HG03097 (cell line): ENCODE measurements around the gene CXCL13.
"Not testable (repeated sequence)": the region's sequence is repeated elsewhere in the genome, so short reads cannot be mapped to it uniquely, and the experiment has no call there.

Experiments used
- ATAC-seq: cut with Tn5 transposase; IDR thresholded peaks from one replicate; pipeline ENCODE4 v1.9.1; 2021; ENCODE audit not compliant: unreplicated experiment, low FRiP score

CXCL13 gene

DNA sequence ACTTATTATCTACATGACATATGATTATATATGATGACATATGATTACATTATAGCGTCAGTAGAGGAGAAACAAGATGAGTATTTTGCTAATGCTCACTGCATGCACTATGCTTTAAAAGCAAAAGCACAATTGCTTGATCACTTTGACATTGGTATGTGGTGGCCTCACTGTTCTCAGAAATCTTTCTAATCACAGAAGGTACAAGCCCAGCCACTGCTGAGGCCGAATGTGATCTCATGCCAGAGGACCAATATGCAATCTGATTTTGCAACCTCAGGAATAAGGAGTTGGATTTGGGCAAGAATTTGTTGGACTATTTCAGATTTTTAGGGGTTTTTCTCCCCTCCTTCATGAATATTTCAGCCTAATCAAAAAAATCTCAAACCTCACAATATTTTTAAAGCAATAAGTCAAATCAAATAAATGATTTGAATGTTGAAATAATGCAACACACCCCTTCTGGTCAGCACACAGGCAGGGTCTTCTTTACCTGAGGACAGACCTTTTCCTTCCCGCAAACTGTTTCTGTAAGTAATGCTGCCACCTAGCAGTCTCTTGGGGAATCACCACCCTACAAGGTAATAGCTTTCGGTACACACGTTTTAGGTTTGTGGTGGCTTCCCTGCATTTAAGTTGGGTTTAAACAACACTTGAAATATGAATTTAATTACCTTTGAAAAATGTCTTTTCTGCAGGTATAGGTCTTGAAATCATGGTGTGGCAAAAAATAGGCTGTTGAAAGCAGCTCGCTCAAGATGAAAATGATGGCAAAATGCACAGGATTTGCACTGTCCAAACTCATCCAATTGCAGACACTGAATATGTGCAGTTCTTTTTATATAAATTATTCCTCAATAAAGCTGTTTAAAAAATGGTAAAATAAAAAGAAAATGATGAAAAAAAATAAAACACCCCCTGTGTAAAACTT is 4.8 kb upstream of the CXCL13 start:
- ATAC-seq: no peak

DNA sequence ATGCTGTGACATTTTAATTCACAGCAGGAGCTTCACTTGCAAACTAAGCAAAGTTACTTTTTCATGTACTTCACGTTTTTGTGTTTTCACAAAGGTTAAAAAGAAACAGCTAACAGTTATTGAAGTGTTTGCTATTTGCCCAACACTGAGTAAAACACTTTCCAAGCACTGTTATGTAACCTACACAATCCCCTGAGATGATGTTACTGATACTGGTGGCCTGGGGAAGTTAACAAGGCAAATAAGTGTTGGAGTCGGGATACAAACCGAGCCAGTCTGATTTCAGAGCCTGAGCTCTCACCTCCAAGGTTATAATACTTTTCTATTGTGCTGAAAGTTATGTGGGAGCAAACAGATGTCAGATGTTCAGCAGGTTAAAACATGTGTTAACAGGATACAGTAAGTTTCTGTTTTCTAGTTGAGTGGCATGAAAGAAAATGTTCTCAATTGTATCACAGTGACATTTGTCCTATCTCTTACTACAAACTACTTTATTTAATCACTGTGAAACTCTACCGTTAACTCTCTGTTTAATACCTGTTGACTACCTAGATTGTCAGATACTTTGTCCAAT is 3.9 kb upstream of the CXCL13 start:
- ATAC-seq: no peak

DNA sequence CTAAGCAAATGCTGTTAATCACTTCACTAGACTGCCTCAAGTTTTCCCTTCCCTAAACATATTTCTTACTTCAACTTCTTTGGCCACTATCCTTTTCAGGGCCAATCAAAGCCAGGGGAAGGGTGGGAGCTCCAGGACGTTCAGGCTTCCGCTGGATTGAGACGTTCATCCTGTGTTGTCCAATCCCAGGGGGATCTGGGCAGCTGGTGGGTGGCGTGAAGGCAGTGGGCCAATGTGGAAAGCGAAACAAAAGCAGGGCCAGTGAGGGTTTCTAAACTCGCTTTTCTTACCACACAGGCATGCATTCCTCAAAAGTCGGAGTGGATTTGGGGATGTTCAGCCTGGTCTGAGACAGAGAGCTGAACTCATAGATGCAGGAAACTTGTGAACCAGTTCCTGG is 7.6 kb downstream of the CXCL13 start:
- ATAC-seq: no peak

DNA sequence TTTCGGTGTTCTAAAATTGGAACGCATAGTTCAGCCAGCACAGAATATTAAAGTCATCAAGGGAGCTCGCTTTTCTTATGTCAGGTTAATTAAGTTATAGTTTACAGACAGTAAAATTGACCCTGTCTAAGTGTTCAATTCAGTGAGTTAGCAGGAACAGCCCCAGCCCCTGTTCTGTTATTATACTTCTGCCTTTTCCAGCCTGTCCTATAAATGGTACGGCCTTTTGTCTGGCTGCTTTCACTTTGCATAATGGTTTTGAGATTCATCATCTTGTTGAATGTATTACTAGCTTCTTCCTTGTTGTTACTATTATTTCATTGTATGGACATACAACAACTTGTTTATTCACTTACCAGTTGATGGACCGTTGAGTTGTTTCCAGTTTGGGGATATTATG is 9.5 kb downstream of the CXCL13 start:
- ATAC-seq: no peak

DNA sequence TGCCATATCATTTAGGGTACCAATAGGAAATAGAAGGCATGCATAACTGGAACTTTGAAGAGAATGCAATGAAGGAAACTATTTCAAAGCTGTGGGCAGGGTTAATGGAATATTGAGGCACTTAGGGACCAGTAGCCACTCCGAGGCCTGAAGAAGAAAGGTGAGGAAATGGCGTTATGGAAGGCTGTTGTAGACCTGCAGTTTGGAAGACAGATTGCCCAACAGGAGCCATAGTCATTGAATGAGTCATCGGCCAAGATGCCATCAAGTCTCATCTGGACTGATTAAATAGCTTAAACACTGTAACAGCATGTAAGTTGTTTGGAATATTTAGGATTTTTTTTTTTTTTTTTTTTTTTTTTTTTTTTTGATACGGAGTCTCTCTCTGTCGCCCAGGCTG is 11.6 kb downstream of the CXCL13 start:
- no peak for ATAC-seq

DNA sequence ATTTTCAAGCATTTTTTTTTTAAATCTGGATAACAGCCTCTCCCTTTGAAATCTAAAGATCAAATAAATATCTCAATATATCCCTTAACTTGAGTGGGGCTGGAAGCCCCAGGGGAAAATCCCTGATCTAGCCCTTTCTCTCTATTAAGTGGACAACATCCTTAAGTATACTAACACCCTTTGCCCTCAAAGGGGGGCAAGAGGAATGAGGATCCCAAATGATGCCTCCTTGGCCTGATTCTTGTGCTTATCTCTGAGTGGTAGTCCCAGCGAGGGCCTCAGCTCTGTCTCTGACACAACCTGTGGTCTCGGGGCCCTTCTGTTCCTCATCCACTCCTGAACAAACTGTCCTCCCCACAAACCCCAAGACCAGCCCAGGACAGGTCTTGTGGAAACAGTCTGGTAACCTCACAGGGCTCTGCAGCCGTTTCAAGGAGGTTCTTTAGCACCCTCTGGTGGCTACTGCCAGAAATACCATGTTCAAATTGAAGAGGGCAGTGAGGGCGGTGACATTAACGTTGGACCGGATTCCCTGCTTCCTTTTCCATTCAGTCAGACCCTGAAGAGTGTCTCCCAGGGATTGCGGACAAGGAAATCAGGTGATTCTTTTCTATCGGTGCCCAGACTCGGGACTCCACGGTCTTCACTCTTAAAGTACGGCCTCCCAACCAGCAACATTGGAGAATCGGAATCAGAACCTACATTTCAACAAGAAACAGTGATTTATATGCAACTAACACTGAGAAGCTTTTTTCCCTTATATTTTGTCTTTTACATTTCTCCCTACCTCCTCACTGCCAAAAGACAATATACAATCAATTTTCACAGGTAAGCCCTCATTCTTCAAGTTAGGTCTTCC is 13.0 kb downstream of the CXCL13 start:
- ATAC-seq: peak; percentile 76

DNA sequence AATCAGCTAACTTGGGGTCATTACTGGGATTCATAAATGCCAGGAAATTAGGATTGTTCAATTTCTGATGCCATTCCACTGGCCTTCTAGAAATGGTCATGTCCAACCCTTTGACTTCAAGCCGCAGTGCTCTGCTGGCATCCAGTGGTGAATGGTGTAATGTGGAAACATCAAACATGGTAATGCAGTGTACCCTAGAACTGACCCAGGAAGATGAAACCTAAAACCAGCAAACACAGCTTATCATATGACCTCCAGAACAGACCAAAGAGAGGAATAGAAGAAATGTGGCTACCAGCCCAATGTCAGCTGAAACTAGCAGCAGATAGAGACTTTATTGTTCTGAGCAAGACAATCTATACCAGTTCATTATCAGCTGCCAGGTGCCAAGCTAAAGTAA is 13.8 kb downstream of the CXCL13 start:
- no peak for ATAC-seq

DNA sequence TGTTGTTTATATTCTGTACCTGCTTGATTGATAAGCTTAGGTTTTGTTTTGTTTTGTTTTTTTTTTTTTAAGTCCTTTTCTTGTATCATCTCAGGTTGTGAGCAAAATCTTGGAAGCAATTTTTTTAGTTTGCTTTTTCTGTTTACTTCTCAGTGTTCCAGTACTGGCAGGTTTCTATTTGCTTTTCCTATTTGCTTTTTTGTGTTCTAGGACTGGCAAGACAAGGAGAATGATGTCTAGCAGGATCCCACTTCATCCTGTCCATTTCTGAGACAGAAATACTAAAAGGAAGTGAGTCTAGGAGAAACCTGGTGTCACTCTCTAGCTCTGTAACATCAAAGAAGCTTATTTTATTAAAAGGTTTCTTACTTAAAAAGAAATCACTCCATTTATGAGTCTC is 15.6 kb downstream of the CXCL13 start:
- ATAC-seq: no peak

DNA sequence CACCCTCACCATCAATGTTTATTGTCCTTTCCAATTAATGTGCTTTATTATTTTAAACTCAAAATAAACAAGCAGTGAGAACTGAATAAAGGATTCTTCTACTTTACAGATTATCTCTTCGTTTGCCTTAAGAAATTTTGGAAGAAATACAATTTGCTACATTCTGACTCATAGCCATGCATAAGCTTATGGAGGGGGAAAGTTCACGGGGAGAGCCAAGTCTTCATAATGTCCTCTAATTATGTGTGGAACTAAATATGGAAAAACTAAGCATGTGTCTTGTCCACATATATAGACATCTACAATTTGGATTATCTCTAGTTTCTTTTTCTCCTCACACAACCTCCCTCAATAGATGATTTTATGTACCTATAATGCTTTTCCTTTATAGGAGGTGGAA is 17.5 kb downstream of the CXCL13 start:
- no peak for ATAC-seq

DNA sequence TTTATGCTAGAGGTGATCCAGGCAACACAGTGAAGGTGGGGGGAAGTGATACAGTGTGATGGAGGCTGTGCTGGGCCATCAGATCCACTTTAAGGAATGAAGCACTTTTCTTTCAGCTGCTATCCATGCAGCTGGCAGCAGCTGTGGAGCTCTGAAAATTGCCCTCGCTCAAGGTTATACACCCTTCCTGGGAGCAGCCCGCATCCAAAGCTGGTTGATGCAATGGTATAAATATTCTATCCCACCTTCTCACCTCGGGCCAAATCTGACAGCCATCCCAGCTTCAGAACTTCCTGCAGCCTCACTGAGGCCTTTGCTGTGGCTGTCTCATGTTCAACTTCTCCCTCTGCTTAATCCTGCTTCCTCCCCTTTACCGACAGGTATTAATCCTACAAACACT is 18.6 kb downstream of the CXCL13 start:
- no peak for ATAC-seq

DNA sequence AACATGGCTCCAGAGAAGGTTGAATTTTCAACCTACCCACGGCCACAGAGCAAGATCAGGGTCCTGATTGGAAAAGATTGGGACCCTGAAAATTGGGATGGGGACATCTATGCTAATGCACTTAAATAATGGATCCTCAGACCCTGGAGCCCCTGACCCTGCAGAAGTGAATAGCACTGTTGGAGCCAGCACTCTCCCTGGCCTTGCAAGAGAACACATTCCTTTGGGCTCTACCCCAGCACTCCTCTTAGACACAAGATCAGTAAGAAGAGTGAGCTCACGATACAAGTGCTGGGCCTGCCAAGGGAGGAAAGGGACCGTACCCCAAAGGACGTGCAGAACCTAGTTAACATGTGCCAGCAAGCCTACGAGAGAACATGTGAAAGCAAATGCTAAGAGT is 19.9 kb downstream of the CXCL13 start:
- ATAC-seq: no peak

DNA sequence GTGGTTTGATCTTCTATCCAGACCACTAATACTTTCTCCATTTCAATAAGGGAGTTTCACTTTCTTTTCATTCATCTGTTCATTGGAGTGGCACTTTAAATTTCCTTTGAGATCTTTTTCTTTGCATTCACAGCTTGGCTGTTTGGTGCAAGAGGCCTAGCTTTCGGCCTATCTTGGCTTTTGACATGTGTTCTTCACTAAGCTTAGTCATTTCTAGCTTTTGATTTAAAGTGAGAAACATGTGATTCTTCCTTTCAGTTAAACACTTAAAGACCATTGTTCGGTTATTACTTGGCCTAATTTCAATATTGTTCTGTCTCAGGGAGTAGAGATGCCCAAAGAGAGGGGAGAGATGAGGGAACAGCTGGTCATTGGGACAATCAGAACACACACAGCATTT is 24.3 kb downstream of the CXCL13 start:
- peak; percentile 59 for ATAC-seq

DNA sequence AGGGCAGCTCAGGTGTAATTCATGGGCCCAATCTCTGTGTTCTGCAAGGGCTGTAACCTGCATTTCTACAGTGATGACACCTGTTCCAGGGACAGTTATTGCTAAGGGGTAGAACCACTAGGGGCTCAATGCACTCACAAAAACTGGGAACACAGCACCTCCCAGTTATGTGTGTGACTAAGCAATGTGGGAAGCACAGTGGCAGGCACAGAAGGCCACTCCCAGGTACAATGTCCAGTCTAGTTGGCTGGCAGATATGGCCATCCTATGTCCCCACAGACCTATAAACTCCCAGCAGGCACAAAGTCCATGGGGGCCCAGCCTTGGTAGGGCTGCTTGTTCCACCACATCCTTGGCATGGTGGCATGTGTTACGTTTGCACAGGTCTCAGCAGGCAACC is 25.7 kb downstream of the CXCL13 start:
- ATAC-seq: no peak

DNA sequence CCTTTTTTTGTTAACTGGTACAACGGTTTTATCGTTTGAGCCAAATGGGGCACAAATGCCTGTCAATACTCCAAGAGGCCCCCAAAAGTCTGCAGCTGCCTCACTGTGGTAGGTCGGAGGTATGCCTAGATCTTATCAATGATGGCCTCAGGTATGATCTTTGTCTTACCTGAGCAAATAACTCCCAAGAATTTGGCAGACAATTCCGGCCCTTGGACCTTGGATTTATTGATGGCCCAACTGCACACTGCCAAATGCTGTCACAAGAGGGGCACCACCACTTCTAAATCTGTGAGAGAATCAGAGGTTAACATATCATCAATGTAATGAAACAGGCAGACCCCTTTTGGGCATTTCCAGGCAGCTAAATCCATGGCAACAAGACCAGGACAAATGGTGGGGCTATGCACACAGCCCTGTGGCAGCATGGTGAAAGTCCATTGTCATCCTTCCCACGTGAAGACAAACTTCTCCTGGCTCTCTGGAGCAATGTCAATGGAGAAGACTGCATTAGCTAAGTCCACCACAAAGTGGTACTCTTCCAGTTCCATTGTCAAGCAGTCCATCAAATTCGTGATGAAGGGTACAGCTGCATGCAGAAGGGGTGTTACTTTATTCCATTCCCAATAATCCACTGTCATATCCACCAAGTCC is 28.6 kb downstream of the CXCL13 start:
- ATAC-seq: no peak

DNA sequence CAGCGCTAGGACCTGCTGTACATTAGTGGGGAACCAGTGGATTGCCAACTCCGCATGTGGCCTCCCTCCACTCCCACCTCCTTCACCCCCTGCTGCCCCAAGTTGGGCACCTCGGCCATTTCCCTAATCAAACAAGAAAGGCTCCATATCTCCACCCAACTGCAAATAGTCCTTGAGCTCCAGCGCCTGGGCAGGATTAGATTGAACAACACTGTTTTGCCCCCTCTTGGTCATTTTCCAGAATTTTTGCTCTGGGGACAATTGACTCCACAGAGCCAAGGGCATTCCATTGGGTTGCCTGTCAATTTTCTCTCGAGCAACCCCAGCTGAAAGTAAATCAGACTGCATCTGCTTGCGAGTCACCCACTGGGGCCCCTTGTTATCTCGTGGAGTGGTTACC is 29.6 kb downstream of the CXCL13 start:
- no peak for ATAC-seq

DNA sequence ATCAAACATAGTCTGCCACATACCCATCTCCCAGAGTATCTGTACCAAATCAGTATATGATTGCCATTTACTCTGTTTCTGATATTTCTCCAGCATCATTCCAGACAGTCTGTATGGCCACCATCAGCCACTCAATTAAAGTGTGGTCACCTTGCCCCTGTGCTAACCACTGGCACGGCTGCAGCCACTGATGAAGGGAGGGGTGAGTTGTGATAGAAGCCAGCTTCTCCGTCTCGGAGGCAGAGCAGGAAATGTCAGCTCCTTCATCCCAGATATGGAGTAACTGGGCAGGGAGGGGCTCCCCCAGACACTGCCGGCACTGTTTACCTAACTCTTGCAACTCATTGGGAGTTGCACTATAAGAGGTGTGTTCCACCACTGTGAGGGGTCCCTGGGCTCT is 30.3 kb downstream of the CXCL13 start:
- ATAC-seq: no peak

DNA sequence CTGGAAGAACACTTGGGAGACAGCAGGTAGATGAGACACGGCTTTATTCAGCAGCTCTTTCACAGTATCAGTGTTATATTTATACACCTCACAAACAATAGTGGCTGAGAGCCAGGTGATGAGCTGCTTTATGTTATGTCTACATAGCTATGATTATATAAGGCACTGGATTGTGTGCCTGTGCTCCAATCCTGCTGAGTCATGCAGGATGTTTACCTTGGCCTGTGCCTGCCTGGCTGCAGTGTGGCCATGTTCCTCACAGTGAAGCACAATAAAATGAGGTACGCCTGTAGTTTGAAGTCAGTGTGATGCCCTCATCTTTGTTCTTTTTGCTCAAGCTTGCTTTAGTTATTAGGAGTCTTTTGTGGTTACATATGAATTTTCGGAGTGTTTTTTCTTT is 31.3 kb downstream of the CXCL13 start:
- ATAC-seq: no peak

DNA sequence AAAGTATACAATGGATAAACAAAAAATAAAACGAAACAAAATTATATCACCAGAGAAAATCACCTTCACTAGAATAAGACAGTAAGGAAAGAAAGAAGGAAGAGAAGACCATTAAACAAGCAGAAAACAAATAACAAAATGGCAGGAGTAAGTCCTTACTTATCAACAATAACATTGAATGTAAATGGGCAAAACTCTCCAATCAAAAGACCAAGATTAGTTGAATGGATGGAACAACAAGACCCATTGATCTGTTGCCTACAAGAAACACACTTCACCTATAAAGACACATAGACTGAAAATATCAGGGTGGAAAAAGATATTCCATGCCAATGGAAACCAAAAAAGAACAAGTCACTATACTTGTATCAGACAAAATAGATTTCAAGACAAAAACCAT is 38.4 kb downstream of the CXCL13 start:
- not testable (repeated sequence) for ATAC-seq

DNA sequence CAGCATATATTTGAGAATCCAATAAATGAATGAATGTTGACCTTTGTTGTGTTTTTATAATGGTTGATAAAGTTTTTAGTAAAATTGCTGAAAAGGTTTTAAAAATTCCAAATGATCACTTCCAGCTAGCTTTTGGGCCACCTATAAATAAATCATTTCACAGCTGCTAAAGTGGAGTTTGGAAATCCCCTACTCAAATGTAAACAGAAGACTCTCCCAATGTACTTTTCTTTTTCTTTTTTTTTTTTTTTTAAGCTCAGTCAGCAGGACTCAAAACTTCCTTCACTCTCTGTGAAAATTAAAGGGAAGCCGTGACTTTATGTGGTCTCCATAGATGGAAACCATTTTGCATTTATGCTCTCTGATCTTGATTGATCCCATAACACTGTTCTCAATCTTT is 45.2 kb downstream of the CXCL13 start:
- no peak for ATAC-seq

DNA sequence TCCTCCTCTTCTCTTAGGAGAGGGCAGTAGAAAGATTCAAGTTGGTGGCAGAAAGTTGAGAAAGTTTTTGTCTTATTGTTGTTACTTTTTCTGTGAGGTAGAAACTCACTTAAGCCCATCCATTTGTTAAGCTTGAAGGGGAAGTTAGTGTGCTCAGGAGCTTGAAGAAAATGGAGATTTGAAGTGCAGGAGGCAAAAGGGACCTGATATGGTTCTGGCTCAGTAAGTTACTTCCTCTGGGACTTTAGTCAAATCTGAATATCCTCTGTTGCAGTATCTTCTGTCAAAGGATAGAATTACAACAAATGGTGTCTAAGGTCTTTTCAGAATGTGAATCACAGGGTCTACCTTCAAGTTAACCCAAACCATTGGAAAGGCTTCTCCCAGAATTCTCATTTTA is 46.2 kb downstream of the CXCL13 start:
- ATAC-seq: no peak
